ENCODE measurements around the gene AGK. TPM values are rescaled to one million over a fixed set of nuclear protein-coding genes. Genes with fewer than 3 reads are reported as not detected.

The AGK gene
- total and polyA plus RNA-seq, 2 experiments from 2014 or later = 21.9 to 37.9 TPM

- no peak overlapping the region for H2AFZ ChIP-seq
- H3K36me3 ChIP-seq (ENCODE audit: insufficient read depth) = peaks cover 6% of the 10 kb centered on the region
- Mint-ChIP-seq H3K4me3 (no peak overlapping the region), H3K9me3 (no peaks in the 10 kb centered on the region; the same call in 2 of the 3 replicates), H3K4me1 (peaks cover 51% of the 10 kb centered on the region), H3K27me3 (ENCODE audit: insufficient read depth, low read depth, poor library complexity) (peaks cover 12% of the 10 kb centered on the region), H3K36me3 (ENCODE audit: low read depth) (peaks cover 44% of the 10 kb centered on the region), H3K27ac (peak overlapping the region; percentile 15; the same call in 1 of the 2 replicates)
- H3K4me1 ChIP-seq (ENCODE audit: insufficient read depth) = peaks cover 42% of the 10 kb centered on the region
- H3K27me3 ChIP-seq (ENCODE audit: insufficient read depth) = no peaks in the 10 kb centered on the region
- no peaks in the 10 kb centered on the region; the same call in 1 of the 2 replicates for H3K9me2 ChIP-seq (ENCODE audit: insufficient read depth)
- no peaks in the 10 kb centered on the region for H4K20me1 ChIP-seq (replicated peaks; ENCODE audit: insufficient read depth)
- ATAC-seq (no peak), DNase-seq (ENCODE audit: low spot score) (no peak)
- H3K79me2 ChIP-seq (replicated peaks; ENCODE audit: insufficient read depth) = no peaks in the 10 kb centered on the region
- TF ChIP-seq NANOG (IDR thresholded peaks at IDR 0.05; ENCODE audit: borderline replicate concordance) (no peak), EZH2phosphoT487 (IDR thresholded peaks at IDR 0.05; ENCODE audit: unreplicated experiment) (no peak), REST (IDR thresholded peaks at IDR 0.05; ENCODE audit: unreplicated experiment) (no peak), CREB1 (CRISPR knock-in tag; IDR thresholded peaks at IDR 0.05; ENCODE audit: low read depth) (no peak)
- no peak overlapping the region for H3K4me2 ChIP-seq
- H3K27ac ChIP-seq (ENCODE audit: low read depth) = no peak overlapping the region
- H3F3A ChIP-seq (replicated peaks; ENCODE audit: low read depth) = no peaks in the 10 kb centered on the region
- H3K4me3 ChIP-seq = no peak overlapping the region
Observed at GRCh38 chr7:141590666-141591065, 39.5 kb downstream of the AGK start.

- ATAC-seq (no peak), DNase-seq (ENCODE audit: low spot score) (no peak)
- Histone ChIP-seq H3K4me2 (no peak overlapping the region), H3K79me2 (replicated peaks; ENCODE audit: insufficient read depth) (no peaks in the 10 kb centered on the region), H2AFZ (no peak overlapping the region), H3K4me1 (ENCODE audit: insufficient read depth) (peaks cover 21% of the 10 kb centered on the region), H4K20me1 (replicated peaks; ENCODE audit: insufficient read depth) (no peaks in the 10 kb centered on the region), H3K4me3 (no peak overlapping the region), H3K36me3 (ENCODE audit: insufficient read depth) (peaks cover 6% of the 10 kb centered on the region), H3K27ac (ENCODE audit: low read depth) (no peak overlapping the region), H3K27me3 (ENCODE audit: insufficient read depth) (no peaks in the 10 kb centered on the region), H3F3A (replicated peaks; ENCODE audit: low read depth) (no peaks in the 10 kb centered on the region), H3K9me2 (ENCODE audit: insufficient read depth) (no peaks in the 10 kb centered on the region; the same call in 1 of the 2 replicates)
- H3K27me3 Mint-ChIP-seq (ENCODE audit: insufficient read depth, low read depth, poor library complexity) = peaks cover 1% of the 10 kb centered on the region
- peaks cover 39% of the 10 kb centered on the region for H3K36me3 Mint-ChIP-seq (ENCODE audit: low read depth)
- H3K27ac Mint-ChIP-seq = no peak overlapping the region
- no peak overlapping the region for H3K4me3 Mint-ChIP-seq
- H3K9me3 Mint-ChIP-seq = no peaks in the 10 kb centered on the region; the same call in 2 of the 3 replicates
- H3K4me1 Mint-ChIP-seq = peaks cover 28% of the 10 kb centered on the region
- TF ChIP-seq NANOG (IDR thresholded peaks at IDR 0.05; ENCODE audit: borderline replicate concordance) (no peak), ZNF462 (CRISPR knock-in tag; IDR thresholded peaks at IDR 0.05) (no peak), STAT1 (IDR thresholded peaks at IDR 0.05; ENCODE audit: unreplicated experiment) (no peak), EZH2 (IDR thresholded peaks at IDR 0.05; ENCODE audit: low read depth, unreplicated experiment) (no peak), JUNB (IDR thresholded peaks at IDR 0.05; ENCODE audit: unreplicated experiment) (no peak), REST (IDR thresholded peaks at IDR 0.05; ENCODE audit: unreplicated experiment) (no peak)
Observed at GRCh38 chr7:141593134-141593533, 41.9 kb downstream of the AGK start.
